HS-27A (cell line): Measurements from ENCODE around the gene KLRC2.
"Not testable (repeated sequence)": the region's sequence is repeated elsewhere in the genome, so short reads cannot be mapped to it uniquely, and the experiment has no call there.

ENCODE experiments used
- DNase-seq: peaks from one replicate; pipeline ENCODE4 v3.0.0-alpha.2; 2012; ENCODE audit warnings: low read depth, missing footprints

The KLRC2 gene

DNA sequence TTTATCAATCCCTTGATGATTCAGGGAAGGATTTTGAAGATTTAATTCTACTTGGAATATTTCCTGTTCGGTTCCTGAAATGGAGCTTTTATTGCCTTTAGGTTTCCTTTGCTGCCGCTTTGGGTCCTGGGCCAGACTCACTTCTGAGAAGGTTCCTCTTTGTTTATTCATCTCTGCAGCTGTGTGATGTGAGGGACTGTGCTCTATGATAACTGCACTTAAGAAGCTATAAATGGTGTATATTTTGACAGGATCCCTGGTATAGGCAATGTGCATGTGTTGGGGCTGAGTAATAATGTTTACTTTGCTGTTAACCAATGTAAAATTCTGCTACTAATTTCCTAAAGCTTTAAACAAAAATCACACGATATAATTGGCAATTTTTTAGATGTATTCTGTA, at the start of gene KLRC2:
KLRC2 (minus strand) TSS at position 195 of the 400 bp plus-strand sequence; CDS start at position 171, 24 bp downstream.
- peak; percentile 8 for DNase-seq

DNA sequence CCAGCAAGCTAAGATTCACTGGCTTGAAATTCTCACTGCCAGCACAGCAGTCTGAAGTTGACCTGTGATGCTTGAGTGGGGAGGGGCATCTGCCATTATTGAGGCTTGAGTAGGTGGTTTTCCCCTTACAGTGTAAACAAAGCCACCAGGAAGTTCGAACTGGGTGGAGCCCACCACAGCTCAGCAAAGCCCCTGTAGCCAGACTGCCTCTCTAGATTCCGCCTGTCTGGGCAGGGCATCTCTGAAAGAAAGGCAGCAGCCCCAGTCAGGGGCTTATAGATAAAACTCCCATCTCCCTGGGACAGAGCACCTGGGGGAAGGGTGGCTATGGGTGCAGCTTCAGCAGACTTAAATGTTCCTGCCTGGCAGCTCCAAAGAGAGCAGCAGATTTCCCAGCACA, 46.1 kb upstream of the KLRC2 start:
- not testable (repeated sequence) for DNase-seq

DNA sequence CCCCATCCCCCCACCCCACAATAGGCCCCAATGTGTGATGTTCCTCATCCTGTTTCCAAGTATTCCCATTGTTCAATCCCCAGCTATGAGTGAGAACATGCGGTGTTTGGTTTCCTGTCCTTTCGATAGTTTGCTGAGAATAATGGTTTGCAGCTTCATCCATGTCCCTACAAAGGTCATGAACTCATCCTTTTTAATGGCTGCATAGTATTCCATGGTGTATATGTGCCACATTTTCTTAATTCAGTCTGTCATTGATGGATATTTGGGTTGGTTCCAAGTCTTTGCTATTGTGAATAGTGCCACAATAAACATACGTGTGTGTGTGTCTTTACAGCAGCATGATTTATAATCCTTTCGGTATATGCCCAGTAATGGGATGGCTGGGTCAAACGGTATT, 37.0 kb upstream of the KLRC2 start:
- DNase-seq = not testable (repeated sequence)

DNA sequence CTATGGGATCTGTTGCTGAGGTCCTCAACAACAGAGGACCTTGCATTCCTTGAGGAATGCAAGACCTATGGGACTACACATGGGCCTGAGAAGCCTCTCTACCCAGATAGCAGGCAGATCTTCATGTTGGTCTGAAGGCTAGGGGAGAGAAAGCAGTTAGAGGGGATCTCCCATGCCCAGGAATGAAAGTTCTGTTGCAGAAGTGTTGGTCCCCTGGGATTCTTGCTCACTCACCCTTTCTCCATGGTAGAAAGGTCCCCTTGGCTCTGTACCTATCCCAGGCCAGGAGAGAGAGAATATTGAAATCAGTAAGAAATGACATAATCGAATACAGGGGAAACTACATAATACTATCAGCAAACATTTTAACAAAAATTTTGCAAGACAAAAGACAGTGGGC, 33.9 kb upstream of the KLRC2 start:
- no peak for DNase-seq

DNA sequence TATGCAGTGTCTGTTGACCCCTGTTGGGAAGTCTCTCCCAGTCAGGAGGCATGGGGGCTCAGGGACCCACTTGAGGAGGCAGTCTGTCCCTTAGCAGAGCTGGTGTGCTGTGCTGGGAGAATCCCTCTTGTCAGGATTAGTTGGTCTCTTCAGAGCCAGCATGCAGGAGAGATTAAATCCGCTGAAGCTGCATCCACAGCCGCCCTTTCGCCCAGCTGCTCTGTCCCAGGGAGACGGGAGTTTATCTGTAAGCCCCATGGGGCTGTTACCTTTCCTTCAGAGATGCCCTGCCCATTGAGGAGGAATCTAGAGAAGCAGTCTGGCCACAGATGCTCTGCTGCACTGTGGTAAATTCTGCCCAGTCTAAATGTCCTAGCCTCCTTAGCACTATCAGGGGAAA, 30.5 kb upstream of the KLRC2 start:
- no peak for DNase-seq

DNA sequence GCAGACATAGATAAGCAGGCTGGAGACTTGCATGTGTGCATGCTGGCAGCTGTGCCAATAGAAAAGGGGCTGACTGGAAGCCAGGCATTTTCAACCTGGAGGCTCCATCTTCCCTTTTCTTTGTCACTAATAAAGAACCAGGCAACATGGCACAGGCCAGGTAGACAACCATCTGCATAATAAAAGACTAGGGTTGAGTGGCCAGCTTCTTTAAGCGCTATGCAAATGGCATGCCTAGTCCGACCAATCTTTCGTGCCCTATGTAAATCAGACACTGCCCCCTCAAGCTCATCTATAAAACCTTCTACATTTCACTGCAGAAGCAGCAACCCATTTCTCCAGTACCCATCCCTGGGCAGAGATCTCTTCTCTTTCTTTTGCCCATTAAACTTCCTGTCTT, 21.9 kb upstream of the KLRC2 start:
- DNase-seq = no peak

DNA sequence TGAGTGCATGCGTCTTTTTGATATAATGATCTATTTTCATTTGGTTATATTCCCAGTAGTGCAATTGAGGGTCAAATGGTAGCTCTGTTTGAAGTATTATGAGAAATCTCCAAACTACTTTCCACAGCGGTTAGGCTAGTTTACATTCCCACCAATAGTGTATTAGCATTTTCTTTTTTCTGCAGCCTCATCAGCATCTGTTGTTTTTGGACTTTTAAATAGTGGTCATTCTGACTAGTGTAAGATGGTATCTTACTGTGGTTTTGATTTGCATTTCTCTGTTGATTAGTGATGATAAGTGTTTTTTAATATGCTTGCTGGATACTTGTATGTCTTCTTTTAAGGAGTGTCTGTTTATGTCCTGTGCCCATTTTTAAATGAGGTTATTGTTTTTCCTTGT, 21.0 kb upstream of the KLRC2 start:
- no peak for DNase-seq

DNA sequence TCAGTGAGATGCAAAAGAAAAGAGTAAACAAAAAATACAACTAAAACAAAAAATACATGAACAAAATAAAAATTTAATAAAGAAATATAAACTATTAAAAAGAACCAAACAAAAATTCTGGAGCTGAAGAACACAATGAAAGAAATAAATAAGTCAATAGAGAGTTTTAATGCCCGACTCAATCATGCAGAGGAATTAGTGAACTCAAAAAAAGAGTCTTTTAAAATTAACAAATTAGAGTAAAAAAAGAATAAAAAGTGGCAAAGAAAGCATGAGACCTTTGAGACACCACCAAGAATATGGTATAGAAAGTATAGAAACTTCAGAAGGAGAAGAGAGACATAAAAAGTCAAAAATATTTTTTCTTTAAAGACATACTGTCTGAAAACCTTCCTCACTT, 20.0 kb upstream of the KLRC2 start:
- no peak for DNase-seq

DNA sequence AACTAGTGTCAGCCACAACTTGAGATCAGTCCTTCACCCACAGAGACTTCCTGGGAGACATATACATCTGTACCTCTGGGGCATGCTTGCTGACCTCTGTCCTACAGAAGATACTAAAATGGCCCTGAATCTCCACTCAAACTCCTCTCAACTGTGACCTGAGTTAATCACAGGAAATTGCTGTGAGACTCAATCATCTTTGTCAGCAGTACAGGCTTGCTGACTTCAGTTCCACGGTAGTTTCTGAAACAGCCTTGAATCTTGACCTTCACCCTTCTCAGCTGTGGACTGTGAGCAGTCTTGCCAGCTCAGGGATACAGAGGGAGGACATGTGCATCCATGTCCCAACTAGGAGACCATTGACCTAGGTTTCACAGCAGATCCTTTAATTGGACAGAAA, 18.7 kb upstream of the KLRC2 start:
- DNase-seq = no peak

DNA sequence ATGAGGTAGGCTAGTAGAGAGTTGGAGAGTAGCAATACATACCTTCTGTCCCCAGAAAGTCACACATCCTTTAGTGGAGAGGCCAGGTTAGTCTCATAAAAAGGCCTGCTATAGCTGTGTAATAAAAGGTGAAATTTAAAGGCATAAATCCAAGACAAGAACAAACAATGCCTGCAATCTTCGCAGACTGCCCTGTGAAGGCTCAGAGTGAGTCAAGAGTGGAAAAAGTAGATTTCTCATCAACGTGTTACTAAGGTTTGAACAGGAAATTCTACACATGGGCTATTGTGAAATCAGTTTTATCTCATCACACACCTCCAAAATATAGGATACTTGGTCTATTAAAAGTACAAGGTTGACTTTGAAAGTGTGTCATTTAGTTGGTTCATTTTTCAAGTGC, 17.3 kb upstream of the KLRC2 start, which contains the start of gene KLRC1:
KLRC1 (minus strand) TSS at position 222 of the 400 bp plus-strand sequence. CDS start 2,221 bp downstream, outside the sequence.
- no peak for DNase-seq

DNA sequence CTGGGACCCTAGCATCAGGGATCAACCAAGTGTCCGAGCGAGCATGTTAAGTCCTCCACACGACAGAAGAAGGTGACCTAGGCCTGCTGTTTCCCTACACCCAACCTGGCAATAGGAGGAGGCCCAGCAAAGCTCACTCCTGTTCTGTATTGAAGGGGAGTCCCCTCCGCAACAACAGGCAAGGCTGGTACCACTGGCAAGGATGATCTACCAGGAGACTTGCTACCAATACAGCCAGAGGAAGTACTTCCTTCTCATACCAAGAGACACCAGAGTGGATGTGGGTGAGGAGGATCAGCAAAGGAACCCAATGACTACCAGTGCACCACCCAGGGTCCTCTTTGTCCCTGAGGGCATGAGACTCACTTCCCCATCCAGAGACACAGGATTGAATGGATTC, 12.4 kb upstream of the KLRC2 start:
- DNase-seq = no peak

DNA sequence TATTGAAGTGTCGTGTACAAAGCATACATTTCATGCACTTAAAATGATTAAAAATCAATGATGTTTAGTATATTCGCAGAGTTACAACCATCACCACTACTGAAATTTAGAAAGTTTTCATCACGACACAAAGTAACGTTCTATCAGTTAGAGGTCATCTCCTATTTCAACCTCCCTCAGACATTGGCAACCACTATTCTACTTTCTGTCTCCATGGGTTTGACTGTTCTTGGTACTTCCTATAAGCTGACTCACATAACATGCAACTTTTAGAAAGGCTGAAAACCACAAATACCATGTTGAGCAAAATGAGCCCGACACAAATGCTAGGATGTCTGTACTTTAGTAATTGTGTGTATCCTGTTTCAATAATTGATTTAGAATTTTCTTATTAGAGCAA, 10.2 kb upstream of the KLRC2 start:
- DNase-seq = not testable (repeated sequence)

DNA sequence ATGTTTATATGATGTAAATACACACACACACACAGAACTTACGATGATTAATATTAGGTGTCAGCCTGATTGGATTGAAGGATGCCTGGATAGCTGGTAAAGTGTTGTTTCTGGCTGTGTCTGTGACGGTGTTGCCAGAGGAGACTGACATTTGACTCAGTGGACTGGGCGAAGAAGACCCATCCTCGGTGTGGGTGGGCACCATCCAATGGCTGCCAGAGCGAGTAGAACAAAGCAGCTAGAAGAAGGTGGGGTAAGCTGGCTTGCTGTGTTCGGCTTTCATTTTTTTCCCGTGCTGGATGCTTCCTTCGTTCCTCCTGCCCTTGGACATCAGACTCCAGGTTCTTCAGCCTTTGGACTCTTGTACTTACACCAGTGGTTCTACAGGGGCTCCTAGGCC, 5.3 kb upstream of the KLRC2 start:
- not testable (repeated sequence) for DNase-seq

DNA sequence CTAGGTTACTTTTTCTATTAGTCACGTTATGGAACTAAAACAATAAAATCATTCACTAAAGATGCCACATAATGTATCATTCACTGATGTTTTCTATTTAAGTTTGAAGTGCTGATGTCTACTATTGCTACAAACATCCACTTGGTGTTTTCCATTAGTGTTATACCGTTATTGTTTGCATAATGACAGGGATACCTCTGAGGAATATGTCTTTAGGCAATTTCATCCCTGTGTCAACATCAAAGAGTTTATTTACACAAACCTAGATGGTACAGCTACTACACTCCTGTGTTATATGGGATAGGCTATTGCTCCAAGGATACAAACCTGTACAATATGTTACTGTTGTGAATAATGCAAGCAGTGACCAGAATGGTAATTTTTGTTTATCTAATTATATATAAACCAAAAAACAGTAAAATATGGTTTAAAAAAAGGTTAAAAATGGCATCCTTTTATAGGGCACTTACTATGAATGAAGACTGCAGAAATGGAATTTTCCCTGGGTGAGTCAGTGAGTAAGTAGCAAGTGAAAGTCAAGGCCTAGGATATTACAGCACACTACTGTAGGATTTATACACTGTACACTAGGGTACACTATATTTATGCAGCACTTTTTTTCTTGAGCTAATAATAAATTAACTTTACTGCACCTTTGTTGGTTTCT, 3.9 kb upstream of the KLRC2 start:
- DNase-seq = not testable (repeated sequence)

DNA sequence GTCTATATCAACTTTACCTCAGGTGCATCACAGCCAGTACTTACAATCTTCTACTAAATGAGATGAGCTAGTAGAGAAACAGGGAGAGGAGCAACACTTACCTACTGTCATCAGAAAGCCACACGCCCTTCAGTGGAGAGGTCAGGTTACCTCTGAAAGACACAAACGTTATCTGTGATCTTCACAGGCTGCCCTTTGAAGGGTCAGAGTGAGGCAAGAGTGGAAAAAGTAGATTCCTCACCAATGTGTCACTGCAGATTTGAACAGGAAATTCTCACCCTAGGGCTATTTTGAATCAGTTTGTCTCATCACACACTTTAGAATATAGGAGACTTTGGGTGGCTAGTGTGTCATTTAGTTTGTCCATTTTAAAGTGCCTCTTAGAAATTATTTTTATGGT, 1.8 kb upstream of the KLRC2 start:
- DNase-seq = not testable (repeated sequence)

DNA sequence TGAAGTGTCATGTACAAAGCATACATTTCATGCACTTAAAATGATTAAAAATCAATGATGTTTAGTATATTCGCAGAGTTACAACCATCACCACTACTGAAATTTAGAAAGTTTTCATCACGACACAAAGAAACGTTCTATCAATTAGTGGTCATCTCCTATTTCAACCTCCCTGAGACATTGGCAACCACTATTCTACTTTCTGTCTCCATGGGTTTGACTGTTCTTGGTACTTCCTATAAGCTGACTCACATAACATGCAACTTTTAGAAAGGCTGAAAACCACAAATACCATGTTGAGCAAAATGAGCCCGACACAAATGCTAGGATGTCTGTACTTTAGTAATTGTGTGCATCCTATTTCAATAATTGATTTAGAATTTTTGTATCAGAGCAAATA, 5.2 kb downstream of the KLRC2 start:
- DNase-seq = not testable (repeated sequence)

DNA sequence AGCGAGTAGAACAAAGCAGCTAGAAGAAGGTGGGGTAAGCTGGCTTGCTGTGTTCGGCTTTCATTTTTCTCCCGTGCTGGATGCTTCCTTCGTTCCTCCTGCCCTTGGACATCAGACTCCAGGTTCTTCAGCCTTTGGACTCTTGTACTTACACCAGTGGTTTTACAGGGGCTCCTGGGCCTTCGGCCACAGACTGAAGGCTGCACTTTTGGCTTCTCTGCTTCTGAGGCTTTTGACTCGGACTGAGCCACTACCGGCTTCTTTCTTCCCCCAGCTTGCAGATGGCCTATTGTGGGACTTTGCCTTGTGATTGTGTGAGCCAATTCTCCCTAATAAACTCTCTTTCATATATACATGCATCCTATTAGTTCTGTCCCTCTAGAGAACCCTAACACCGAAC, 9.9 kb downstream of the KLRC2 start:
- DNase-seq = not testable (repeated sequence)

DNA sequence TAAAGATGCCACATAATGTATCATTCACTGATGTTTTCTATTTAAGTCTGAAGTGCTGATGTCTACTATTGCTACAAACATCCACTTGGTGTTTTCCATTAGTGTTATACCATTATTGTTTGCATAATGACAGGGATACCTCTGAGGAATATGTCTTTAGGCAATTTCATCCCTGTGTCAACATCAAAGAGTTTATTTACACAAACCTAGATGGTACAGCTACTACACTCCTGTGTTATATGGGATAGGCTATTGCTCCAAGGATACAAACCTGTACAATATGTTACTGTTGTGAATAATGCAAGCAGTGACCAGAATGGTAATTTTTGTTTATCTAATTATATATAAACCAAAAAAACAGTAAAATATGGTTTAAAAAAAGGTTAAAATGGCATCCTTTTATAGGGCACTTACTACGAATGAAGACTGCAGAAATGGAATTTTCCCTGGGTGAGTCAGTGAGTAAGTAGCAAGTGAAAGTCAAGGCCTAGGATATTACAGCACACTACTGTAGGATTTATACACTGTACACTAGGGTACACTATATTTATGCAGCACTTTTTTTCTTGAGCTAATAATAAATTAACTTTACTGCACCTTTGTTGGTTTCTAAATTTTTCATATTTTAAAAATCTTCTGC, 11.4 kb downstream of the KLRC2 start:
- DNase-seq = not testable (repeated sequence)

DNA sequence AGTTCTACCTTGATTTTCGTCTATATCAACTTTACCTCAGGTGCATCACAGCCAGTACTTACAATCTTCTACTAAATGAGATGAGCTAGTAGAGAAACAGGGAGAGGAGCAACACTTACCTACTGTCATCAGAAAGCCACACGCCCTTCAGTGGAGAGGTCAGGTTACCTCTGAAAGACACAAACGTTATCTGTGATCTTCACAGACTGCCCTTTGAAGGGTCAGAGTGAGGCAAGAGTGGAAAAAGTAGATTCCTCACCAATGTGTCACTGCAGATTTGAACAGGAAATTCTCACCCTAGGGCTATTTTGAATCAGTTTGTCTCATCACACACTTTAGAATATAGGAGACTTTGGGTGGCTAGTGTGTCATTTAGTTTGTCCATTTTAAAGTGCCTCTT, 13.7 kb downstream of the KLRC2 start:
- DNase-seq = not testable (repeated sequence)

DNA sequence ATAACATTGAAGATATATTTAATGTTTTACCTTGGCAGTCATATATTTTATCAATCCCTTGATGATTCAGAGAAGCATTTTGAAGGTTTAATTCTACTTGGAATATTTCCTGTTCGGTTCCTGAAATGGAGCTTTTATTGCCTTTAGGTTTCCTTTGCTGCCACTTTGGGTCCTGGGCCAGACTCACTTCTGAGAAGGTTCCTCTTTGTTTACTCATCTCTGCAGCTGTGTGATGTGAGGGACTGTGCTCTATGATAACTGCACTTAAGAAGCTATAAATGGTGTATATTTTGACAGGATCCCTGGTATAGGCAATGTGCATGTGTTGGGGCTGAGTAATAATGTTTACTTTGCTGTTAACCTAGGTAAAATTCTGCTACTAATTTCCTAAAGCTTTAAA, 15.5 kb downstream of the KLRC2 start, which contains the start of gene KLRC3:
KLRC3 (minus strand) TSS at position 262 of the 400 bp plus-strand sequence; CDS start at position 217, 45 bp downstream.
- DNase-seq = not testable (repeated sequence)

DNA sequence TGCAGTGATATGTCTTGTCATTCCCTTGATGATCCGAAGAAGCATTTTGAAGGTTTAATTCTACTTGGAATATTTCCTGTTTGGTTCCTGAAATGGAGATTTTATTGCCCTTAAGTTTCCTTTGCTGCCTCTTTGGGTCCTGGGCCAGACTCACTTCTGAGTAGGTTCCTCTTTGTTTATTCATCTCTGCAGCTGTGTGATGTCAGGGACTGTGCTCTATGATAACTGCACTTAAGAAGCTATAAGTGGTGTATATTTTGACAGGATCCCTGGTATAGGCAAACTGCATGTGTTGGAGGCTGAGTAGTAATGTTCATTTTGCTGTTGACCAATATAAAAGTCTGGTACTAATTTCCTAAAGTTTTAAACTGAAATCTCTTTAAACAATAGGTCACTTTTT, 26.4 kb downstream of the KLRC2 start, which contains the start of gene KLRC4:
KLRC4 (minus strand) TSS at position 366 of the 400 bp plus-strand sequence; CDS start at position 184, 182 bp downstream.
- no peak for DNase-seq

DNA sequence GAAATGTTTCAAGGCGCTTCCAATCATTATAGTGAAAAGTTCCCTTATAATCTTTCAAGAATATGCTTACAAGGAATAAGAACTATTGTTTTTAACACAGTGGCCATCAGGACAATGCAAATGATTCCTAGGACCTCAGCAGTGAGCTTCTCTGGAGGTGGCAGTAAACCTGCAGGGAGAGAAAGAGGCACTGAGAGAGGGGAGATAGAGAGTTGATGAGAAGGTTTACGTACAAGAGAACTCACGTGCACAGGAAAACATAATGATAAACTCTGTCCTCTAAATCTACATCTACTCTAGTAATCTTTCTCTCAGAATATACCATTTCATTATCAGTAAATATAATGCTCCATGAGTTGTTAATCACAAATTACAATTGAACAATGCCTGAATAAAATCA, 27.0 kb downstream of the KLRC2 start:
- no peak for DNase-seq

DNA sequence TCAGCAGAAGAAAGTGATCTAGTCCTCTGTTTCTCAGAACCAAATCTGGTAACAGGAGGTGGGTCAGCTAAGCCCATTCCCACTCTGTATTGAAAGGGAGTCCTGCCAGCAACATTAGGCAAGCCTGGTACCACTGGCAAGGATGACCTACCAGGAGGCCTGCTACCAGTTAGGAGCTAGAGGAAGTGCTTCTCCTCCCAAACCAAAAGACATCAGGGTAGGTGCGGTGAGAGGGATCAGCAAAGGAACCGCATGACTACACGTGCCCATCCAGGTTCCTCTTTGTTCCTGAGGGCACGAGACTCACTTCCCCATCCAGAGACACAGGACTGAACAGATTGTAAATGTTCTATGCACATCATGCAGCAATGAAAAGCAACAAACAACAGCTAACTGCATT, 29.1 kb downstream of the KLRC2 start:
- DNase-seq = no peak
